Activated naive CD4-positive, alpha-beta T cell treated with anti-CD3 and anti-CD28 coated beads for 36 hours (primary cell): Measurements from ENCODE around the gene PTS. TPM values are rescaled to one million over a fixed set of nuclear protein-coding genes. Genes with fewer than 3 reads are reported as not detected.

ENCODE experiments used
- CTCF ChIA-PET: fragments of 350-600 bp; sonication (Branson Sonifier 250); formaldehyde crosslinking; loops from one replicate; lab custom pipeline; 2021; ENCODE audit warnings: antibody characterized with exemption; lab: Charles Lee
- DNase-seq: peaks from one replicate; pipeline ENCODE4 v3.0.0-alpha.2; 2020
- H3K27ac Mint-ChIP-seq: one replicate; pipeline ENCODE4 v1.8.0; 2021; ENCODE audit warnings: mild to moderate bottlenecking, mixed read lengths
- H3K27me3 Mint-ChIP-seq: one replicate; pipeline ENCODE4 v1.8.0; 2021; ENCODE audit warnings: low read depth, mixed read lengths
- H3K36me3 Mint-ChIP-seq: one replicate; pipeline ENCODE4 v1.8.0; 2021; ENCODE audit warnings: low read depth, mixed read lengths
- H3K4me1 Mint-ChIP-seq: one replicate; pipeline ENCODE4 v1.8.0; 2021; ENCODE audit warnings: low read depth, mixed read lengths
- H3K4me3 Mint-ChIP-seq: one replicate; pipeline ENCODE4 v1.8.0; 2021; ENCODE audit warnings: mild to moderate bottlenecking, moderate library complexity, mixed read lengths
- H3K9me3 Mint-ChIP-seq: one replicate; pipeline ENCODE4 v1.8.0; 2021; ENCODE audit warnings: mixed read lengths
- intact Hi-C: fragments of 100-400 bp; cut with micrococcal nuclease; formaldehyde crosslinking; loops from one replicate; pipeline ENCODE4 v1.15.1; 2023
- total RNA-seq, 2 experiments: library from RNA; stranded (reverse); gene quantifications; one replicate each; pipeline ENCODE4 v1.2.3, GENCODE V29; 2021

The PTS gene
- total RNA-seq, 2 experiments from 2014 or later, result 34.6 to 39.0 TPM

DNA sequence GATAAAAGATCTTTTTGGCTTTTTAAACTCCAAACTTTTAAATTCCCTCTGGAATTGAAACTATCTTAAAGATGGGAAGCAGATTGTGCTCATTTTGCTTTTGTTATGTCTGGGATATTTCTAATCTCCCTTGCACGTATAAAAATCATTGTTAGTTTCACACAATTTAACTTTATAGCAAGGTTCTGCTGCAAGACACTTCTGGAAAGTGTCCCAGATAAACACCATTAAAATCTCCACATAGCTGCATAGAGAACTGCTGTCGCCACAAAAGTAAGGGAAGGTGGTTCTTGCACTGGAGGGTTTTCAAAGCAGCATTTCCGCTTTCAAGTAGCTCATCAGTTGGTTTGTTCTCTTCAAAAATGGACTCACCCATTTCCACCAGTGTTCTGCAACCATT lies 11.8 kb downstream of the PTS start:
- no peaks in the 10 kb centered on the region for H3K27me3 Mint-ChIP-seq
- CTCF ChIA-PET, result no interaction called here
- no peak overlapping the region for H3K27ac Mint-ChIP-seq
- H3K4me3 Mint-ChIP-seq, result no peak overlapping the region
- no peaks in the 10 kb centered on the region for H3K4me1 Mint-ChIP-seq
- DNase-seq, result no peak
- intact Hi-C loops, result no loop called here
- peaks cover 48% of the 10 kb centered on the region for H3K36me3 Mint-ChIP-seq
- H3K9me3 Mint-ChIP-seq, result peaks cover 4% of the 10 kb centered on the region

DNA sequence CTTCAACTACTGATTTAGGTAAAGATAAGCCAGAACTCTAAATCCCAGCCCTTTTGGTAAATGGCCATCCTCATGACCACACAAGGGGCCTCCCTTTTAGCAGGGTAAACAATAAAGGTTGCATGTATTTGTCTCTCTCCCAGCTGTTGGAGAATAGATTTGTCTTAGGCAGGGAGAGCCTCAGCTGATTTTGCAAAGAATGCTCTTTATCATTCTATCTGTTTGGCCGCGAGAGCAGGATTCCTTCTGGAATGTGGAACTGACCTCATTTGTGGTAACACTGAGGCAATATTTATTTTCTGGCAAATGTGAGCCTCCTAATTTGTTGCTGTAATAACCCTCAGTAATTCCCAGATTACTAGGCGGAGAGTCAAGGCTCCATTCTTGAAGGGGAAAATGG lies 15.3 kb downstream of the PTS start:
- H3K36me3 Mint-ChIP-seq, result peaks cover 42% of the 10 kb centered on the region
- H3K4me3 Mint-ChIP-seq, result no peak overlapping the region
- no peak for DNase-seq
- intact Hi-C loops, result no loop called here
- CTCF ChIA-PET, result interaction anchor here (1.3 to 1.7 kb wide), 3 partner anchors 22 to 39 kb away, joined by 3 to 7 read pairs (median 5); no protein-coding TSS in a partner anchor
- no peaks in the 10 kb centered on the region for H3K27me3 Mint-ChIP-seq
- no peaks in the 10 kb centered on the region for H3K4me1 Mint-ChIP-seq
- peaks cover 12% of the 10 kb centered on the region for H3K9me3 Mint-ChIP-seq
- no peak overlapping the region for H3K27ac Mint-ChIP-seq

DNA sequence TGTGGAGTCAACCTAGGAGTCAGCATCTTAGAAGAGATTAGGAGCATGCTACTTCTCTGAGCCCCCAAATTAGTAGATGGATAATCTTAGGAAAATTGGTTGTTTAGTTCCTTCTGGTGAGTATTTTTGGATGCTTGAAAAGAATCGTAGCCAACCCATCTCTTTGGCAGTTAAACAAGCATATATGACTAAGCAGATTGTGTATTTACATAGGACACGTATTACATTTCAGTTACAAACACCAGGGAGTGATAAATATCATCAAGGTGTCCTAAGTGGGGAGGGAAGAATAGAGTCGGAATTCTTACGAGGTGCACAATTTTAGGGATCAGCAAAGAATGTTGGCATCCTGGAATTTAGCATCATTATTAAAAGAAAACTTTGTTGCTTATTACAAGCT lies 21.0 kb downstream of the PTS start:
- DNase-seq, result no peak
- Mint-ChIP-seq H3K27ac (no peak overlapping the region), H3K4me3 (no peak overlapping the region), H3K9me3 (peaks cover 12% of the 10 kb centered on the region), H3K27me3 (no peaks in the 10 kb centered on the region), H3K36me3 (peaks cover 15% of the 10 kb centered on the region), H3K4me1 (no peaks in the 10 kb centered on the region)
- CTCF ChIA-PET, result no interaction called here
- intact Hi-C loops, result no loop called here

DNA sequence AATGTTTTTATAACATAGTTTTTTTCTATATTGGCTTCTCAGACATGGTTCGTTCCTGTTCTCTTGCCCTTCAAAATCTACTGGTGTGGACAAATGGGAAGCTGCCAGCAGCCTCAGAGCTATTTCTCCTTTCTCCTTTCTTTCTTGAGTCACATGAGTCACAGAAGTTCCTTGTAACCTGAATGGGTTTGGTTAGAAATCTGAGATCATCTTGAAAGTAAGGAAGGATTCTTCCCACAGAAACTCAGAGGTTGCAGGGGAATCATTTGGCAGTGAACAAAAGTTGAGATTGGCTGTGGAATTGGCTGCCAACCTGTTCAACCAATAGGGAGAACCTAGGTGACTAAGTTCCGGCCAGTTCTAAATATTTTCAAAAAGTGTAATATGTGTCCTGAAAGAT lies 22.0 kb downstream of the PTS start:
- peaks cover 8% of the 10 kb centered on the region for H3K36me3 Mint-ChIP-seq
- H3K27ac Mint-ChIP-seq, result no peak overlapping the region
- intact Hi-C loops, result no loop called here
- no peaks in the 10 kb centered on the region for H3K27me3 Mint-ChIP-seq
- no peaks in the 10 kb centered on the region for H3K4me1 Mint-ChIP-seq
- no peak for DNase-seq
- no peak overlapping the region for H3K4me3 Mint-ChIP-seq
- CTCF ChIA-PET, result no interaction called here
- peaks cover 7% of the 10 kb centered on the region for H3K9me3 Mint-ChIP-seq

DNA sequence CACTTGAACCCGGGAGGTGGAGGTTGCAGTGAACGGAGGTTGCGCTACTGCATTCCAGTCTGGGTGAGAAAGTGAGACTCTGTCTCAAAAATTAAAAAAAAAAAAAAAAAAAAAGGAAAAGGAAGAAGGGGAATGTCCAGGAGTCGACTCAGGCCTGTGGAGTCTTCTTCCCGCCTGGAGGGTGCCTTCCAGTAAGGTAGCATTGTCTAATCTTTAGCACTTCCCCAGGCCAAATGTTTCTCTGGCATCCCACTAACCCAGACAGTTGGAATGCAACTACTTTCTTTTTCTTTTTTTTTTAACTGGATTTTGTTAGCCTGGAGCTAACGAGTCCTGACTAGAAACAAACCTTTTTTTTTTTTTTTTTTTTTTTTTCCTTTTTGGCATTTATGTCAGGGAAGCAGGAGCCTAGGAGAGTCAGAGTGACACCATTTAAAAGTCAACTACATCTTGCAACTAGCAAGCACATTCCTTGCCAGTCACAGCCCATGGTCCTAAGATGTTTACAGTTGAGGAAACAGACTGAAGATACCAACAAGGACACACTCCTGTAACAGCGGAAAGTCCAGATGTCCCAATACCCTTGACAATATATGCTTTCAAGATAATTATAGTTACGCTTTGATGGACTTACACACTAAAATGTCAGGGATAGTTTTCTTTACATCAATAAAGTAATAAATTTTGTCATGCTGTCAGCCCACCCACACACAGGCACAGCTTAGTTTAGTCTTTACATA lies 23.8 kb downstream of the PTS start:
- Mint-ChIP-seq H3K36me3 (no peaks in the 10 kb centered on the region), H3K4me1 (no peaks in the 10 kb centered on the region), H3K27me3 (no peaks in the 10 kb centered on the region), H3K27ac (no peak overlapping the region), H3K9me3 (no peaks in the 10 kb centered on the region), H3K4me3 (no peak overlapping the region)
- DNase-seq, result no peak
- CTCF ChIA-PET, result interaction anchor here (0.6 kb wide), 2 partner anchors 29 to 139 kb away, joined by 3 read pairs; no protein-coding TSS in a partner anchor
- intact Hi-C loops, result no loop called here

DNA sequence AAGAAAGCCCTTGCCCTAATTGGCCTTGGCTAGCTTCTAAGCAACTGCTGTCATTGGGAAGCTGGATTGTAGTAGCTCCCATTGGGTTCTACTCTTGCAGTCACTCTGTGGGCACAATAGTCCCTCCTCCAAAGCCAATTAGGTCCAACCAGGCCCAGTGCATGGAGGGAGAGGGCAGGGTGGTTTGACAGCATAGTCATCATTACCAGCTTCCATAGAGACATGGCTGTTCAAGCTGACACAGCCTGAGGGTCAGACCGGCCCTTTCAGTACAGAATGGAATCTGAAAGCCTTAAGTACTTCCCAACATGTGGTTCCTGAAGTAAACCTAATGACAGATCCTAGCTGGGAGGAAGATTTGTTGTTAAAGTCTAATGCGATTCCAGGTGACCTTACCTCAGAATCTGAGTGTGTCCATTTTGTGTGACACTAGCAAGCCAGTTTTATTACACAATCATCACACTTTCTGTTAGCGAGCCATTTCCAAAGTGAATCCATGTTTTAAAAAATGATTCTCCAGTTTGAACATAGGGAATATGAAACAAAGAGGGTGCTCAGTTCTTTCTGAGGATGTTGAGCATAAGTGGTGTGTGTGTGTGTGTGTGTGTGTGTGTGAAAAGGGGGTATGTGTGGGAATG lies 27.5 kb downstream of the PTS start:
- H3K4me3 Mint-ChIP-seq, result no peak overlapping the region
- DNase-seq, result no peak
- CTCF ChIA-PET, result no interaction called here
- no peaks in the 10 kb centered on the region for H3K4me1 Mint-ChIP-seq
- intact Hi-C loops, result no loop called here
- H3K27ac Mint-ChIP-seq, result no peak overlapping the region
- no peaks in the 10 kb centered on the region for H3K9me3 Mint-ChIP-seq
- no peaks in the 10 kb centered on the region for H3K27me3 Mint-ChIP-seq
- H3K36me3 Mint-ChIP-seq, result no peaks in the 10 kb centered on the region

DNA sequence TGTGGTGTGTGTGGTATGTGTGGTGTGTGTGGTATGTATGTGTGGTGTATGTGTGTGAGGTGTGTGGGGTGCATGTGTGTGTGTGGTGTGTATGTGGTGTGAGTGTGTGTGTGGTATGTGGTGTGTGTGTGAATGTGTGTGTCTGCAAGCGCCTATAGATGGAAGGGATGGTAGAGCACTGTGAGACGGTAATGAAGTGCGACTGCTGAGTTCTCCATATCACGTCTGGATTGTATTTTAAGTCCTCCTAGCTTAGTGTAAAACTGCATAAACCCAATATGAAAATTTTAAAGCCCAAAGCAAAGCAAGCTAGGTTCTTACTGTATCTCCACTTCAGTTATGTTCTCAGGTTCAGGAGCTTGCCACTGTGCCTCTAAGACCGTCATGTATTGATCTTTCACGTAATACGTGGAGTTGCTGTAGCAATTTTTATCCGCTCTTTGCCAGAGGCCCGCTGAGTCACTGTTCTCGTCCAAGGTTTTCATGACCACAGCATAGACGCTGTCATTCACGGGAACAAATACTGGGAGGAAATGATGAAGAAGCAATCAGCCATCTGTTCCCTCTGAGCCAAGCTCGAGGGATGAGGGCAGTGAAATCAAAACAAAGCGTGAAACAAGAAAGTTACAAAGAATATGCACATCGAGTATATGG lies 29.0 kb downstream of the PTS start:
- no peaks in the 10 kb centered on the region for H3K36me3 Mint-ChIP-seq
- H3K27ac Mint-ChIP-seq, result no peak overlapping the region
- H3K4me3 Mint-ChIP-seq, result no peak overlapping the region
- no peaks in the 10 kb centered on the region for H3K4me1 Mint-ChIP-seq
- CTCF ChIA-PET, result no interaction called here
- no peaks in the 10 kb centered on the region for H3K9me3 Mint-ChIP-seq
- intact Hi-C loops, result no loop called here
- no peak for DNase-seq
- no peaks in the 10 kb centered on the region for H3K27me3 Mint-ChIP-seq

DNA sequence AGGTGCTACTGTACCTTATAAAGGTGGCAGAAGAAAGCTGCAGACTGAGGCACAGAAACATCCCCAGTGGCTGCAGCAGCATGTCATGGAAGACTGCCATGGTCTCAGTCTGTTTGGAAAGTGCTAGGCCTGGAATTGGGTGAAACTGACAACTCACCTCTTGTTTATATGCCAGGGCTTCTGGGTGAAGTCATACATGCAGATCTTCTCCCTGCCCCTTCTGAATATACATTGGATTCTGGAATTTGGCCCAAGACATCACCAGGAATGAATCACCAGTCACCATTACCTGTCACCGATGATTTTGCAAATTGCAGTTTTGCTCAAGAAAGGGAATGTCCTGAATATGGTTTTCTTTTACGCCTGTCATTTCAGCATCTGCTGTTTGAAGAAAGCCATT lies 34.3 kb downstream of the PTS start, which contains the start of gene PLET1:
TSS of gene PLET1 (minus strand) at position 371 of the 400 bp plus-strand sequence. CDS start at position 100, 271 bp downstream.
- intact Hi-C loops, result no loop called here
- H3K27ac Mint-ChIP-seq, result no peak within 1 kb of the TSS
- CTCF ChIA-PET, result interaction anchor here (1.1 kb wide), 1 partner anchor 10 kb away, joined by 4 read pairs; no protein-coding TSS in a partner anchor
- H3K4me1 Mint-ChIP-seq, result no peaks in the 10 kb centered on the region
- H3K9me3 Mint-ChIP-seq, result no peaks in the 10 kb centered on the region
- no peaks in the 10 kb centered on the region for H3K36me3 Mint-ChIP-seq
- no peak for DNase-seq
- H3K4me3 Mint-ChIP-seq, result no peak within 1 kb of the TSS
- H3K27me3 Mint-ChIP-seq, result no peaks in the 10 kb centered on the region

DNA sequence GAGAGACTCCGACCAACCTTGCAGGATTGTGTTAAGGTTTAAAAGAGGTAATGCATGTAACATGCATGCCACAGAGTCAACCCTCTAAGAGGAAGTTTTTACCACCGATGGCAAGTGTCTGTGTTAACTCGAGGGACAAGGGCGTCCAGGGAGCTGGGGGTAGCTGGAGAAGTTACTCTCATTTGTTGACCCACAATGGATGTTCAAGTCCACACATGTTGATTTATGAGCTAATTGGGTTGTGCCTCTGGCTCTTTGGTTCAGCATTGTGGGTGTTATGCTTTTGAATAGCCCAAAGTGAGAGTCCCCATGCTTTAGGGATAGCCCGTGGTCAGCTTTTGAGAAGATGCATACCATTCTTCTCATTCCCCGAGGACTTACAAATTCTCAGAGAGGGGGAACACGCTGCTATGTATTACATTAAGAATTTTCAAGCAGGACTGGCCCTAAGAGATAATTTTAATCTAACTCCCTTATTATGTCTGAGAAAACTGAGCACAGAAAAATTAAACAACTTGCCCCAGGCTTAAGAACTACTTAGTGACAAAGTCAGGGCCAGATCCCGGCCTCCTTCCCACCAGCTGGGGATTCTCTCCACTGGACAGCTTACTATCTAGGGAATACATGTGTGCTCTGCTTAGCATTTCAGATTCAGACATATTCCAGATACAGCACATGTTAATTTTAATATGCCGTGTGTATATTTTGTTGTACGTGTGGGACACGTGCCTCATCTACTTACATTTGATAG lies 39.6 kb downstream of the PTS start:
- DNase-seq, result no peak
- Mint-ChIP-seq H3K9me3 (no peaks in the 10 kb centered on the region), H3K4me1 (no peaks in the 10 kb centered on the region), H3K4me3 (no peak overlapping the region), H3K36me3 (peaks cover 1% of the 10 kb centered on the region), H3K27ac (no peak overlapping the region), H3K27me3 (no peaks in the 10 kb centered on the region)
- CTCF ChIA-PET, result interaction anchor here (1.1 to 2.9 kb wide), 2 partner anchors 14 to 149 kb away, joined by 3 to 19 read pairs; no protein-coding TSS in a partner anchor
- intact Hi-C loops, result no loop called here

DNA sequence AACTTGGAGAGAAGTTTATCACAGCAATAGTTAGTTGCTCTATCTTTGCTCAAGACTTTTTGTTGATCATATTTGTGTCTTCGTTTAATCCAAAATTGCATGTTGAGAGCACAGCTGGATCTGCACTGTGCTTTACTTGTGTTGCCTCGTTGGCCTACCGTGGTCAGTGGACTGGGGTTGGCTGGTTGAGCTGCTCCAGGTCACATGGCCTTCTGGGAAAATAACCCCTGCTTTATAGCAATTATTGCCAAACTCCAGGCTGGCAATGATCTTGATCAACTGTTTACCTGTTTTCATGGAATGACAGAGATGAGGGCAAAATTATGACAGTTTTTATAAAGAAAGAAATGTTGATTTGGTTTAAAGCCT lies 40.2 kb downstream of the PTS start:
- peaks cover 1% of the 10 kb centered on the region for H3K36me3 Mint-ChIP-seq
- intact Hi-C loops, result no loop called here
- DNase-seq, result no peak
- no peaks in the 10 kb centered on the region for H3K9me3 Mint-ChIP-seq
- CTCF ChIA-PET, result interaction anchor here (0.7 kb wide), 1 partner anchor 12 kb away, joined by 3 read pairs; no protein-coding TSS in a partner anchor
- H3K4me1 Mint-ChIP-seq, result no peaks in the 10 kb centered on the region
- H3K4me3 Mint-ChIP-seq, result no peak overlapping the region
- H3K27ac Mint-ChIP-seq, result no peak overlapping the region
- H3K27me3 Mint-ChIP-seq, result no peaks in the 10 kb centered on the region

DNA sequence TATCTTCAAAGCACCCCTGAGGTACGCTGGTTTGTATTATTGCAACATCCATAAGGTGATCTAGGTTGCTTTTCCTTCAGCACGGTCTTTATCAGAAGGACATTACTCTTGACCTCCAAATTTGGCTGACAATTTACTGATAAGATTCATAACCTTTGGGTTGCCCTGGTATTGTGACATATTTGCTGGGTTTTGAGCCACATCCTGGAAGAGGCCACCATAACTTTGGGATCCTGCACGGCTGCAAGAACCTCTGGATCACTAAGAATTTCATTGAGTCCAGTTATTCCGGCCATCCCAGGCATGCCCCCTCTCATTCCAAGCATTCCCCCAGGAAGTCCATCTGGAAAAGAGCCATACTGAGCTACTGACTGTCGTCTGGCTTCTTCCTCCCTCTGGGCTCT lies 41.0 kb downstream of the PTS start:
- no peaks in the 10 kb centered on the region for H3K4me1 Mint-ChIP-seq
- H3K27me3 Mint-ChIP-seq, result no peaks in the 10 kb centered on the region
- H3K36me3 Mint-ChIP-seq, result peaks cover 1% of the 10 kb centered on the region
- CTCF ChIA-PET, result no interaction called here
- no peak for DNase-seq
- H3K4me3 Mint-ChIP-seq, result no peak overlapping the region
- H3K27ac Mint-ChIP-seq, result no peak overlapping the region
- intact Hi-C loops, result no loop called here
- H3K9me3 Mint-ChIP-seq, result no peaks in the 10 kb centered on the region

DNA sequence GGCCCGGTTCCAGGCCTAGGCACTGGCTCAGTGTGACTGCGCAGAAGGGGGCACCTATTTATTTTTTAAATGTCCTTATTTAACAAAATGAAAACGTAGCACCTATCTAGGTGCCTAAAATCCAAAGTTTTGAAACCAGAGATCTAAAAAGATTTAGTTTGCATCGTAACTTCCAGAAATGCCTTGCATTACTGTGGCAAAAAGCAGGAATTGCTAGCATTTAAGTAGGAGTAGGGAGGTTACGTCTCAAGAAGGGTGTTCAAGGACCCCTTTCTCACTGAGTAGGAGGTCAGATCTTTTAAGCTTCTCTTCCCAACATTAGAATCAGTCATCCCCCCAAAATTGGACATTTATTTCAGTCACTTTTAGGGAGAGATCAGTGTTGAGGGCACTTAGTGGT lies 42.2 kb downstream of the PTS start:
- Mint-ChIP-seq H3K9me3 (no peaks in the 10 kb centered on the region), H3K27me3 (no peaks in the 10 kb centered on the region), H3K4me3 (no peak overlapping the region), H3K4me1 (no peaks in the 10 kb centered on the region), H3K36me3 (peaks cover 1% of the 10 kb centered on the region), H3K27ac (no peak overlapping the region)
- intact Hi-C loops, result no loop called here
- CTCF ChIA-PET, result interaction anchor here (1.0 kb wide), 1 partner anchor 13 kb away, joined by 5 read pairs; no protein-coding TSS in a partner anchor
- DNase-seq, result no peak
